Effector CD4-positive, alpha-beta T cell (primary cell): ENCODE data around the gene CRADD.

Source experiments
- DNase-seq: peaks from one replicate; pipeline ENCODE4 v3.0.0-alpha.2; 2020

The CRADD gene

DNA sequence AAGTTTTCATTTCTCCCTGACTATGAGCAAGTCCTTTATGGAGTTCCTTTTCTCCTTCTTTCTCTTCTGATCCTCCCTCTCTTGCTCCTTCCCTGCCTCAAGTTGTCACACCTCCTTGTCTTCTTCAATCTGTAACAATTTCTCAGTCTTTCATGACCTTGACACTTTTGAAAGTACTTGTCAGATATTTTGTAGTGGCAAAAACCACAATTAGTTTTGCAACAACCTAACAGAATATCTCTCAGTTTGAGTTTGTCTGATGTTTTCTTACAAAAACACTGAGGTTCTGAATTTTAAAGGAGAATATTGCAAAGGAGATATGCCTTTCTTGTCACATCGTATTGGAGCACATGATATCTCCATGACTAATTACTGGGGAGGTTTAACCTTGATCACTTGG lies 4.1 kb upstream of the CRADD start:
- no peak for DNase-seq

DNA sequence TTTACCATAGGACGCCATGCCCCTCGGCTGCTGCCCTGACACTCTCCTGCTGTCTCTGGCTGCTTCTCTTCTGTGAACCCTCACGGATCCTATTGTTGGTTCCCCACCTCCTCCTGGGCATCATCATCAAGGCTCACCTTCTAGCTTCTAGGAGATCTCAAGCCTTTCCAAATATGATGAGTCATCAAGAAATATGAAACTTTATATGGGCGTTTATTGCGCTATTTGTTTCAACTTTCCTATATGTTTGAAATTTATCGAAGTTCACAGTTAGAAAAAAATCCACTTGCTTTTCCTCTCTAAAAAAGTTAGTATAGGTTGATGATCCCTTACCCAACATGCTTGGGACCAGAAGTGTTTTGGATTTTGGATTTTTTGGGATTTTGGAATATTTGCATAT lies 2.8 kb upstream of the CRADD start:
- DNase-seq = no peak

DNA sequence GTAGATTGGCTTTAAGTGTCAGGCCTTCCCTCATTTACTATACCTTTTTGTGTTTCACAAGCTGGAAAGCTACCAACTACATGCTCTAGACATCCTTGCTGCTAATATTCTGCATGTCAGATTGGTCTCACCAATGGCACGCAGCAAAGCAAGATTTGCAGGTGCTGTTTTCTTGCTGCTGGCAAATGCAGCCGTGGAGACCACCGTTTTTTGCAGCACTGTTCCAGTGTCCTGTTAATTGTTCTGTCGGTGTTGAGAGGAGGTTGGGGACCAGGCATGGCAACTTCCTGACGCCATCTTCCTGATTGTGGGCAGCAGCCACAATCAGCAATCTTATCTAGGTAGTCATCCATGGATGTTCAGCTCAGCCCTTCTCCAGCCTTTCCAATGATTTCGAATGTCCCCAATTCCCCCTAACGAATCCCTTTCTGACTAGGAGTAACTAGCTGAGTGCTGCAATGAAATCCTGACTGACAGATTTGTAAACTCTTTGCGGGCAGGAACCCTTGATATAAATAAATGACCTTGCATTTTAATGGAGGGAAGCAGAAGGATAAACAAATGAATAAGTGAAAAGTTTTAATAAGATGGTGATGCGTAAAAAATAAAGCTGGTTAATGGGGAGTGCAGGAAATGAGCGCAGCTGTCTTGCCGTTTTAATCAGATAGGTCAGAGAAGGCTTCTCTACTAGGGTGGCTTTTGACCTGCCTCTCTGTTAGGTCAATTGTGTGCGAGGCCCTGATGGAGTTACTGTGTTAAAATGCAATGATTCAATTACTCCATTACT lies 574 bp upstream of the CRADD start:
- DNase-seq = no peak

DNA sequence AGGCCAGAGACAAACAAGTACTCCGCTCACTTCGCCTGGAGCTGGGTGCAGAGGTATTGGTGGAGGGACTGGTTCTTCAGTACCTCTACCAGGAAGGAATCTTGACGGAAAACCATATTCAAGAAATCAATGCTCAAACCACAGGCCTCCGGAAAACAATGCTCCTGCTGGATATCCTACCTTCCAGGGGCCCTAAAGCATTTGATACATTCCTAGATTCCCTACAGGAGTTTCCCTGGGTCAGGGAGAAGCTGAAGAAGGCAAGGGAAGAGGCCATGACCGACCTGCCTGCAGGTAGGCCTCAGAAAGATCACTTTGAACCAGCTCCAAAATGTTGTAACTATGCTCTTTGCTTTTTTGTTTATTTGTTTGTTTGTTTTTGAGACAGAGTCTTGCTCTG lies 1.6 kb downstream of the CRADD start:
- no peak for DNase-seq

- no peak for DNase-seq
Measured at GRCh38 chr12:93679308-93679925, 2.2 kb downstream of the CRADD start.

DNA sequence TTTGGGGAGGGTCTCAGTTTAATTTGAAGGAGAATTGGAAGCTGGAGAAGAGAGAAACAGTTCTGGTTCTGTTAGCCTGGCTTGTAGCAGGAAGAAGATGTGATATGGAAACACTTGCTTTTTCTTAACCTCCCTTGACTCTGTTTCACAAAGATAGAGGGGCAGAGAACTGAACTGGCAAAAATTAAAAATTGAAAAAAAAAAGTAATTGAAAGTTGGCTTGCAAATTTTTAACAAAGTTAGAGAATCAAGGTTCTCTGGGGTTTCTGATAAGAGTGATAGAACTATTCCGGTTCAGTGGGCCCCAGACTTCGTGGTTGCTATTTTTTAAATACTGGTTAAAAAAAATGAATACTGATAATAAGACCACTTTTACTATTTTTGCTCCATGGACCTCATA lies 2.8 kb downstream of the CRADD start:
- no peak for DNase-seq

- DNase-seq = no peak
Measured at GRCh38 chr12:93682846-93683261, 5.7 kb downstream of the CRADD start.

GRCh38 chr12:93683410-93683809 lies 6.2 kb downstream of the CRADD start:
- no peak for DNase-seq

- no peak for DNase-seq
Measured at GRCh38 chr12:93684716-93685115, 7.5 kb downstream of the CRADD start.

- DNase-seq = no peak
Measured at GRCh38 chr12:93686572-93687356, 9.6 kb downstream of the CRADD start.

DNA sequence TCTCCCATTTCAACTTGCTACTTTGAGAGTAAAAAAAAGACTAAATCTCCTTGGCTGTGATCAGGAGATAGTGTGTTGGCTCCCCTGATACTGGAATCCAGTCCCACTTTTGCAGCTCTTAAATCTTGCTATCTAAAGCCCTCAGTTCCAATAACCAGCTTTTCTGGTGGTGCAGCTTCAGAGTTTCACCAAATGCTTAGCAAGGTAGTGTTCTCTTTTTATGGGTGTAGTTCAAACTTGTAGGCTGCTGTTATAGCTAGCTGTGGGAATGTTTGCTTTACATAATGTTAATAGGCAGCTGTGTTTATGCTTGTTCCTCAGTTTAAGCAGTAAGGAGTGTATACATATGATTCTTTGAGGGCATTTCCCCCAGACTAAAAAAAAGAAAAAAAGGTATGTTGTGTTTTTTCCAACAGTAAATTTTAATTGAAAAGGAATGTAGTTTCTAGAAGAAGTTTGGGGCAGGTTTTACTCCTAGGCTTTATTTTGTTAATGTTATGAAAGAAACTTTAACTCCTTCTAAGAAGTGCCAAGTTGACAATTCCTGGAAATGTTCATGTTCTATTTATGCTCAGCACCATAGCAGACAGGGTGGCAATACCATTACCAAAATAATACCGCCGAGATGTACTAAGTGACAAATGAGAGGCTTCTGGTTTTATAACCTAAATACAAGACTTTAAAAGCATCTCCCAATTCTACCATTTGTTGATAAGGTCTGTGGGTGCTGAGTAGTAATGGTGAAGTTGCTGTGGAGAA lies 12.1 kb downstream of the CRADD start:
- DNase-seq = no peak

DNA sequence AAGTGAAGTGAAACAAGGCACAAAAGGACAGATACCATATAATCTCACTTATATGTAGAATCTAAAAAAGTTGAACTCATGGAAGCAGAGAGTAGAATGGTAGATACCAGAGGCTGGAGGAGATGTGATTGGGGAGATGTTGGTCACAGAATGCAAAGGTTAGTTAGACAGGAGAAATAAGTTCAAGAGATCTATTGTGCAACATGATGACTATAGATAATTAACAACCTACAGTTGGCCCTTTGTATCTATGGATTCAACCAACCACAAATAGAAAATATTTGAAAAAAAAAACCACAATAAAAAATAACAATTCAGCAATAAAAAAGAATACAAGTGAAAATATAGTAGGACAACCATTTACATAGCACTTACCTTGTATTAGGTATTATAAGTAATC lies 19.3 kb downstream of the CRADD start:
- DNase-seq = no peak

DNA sequence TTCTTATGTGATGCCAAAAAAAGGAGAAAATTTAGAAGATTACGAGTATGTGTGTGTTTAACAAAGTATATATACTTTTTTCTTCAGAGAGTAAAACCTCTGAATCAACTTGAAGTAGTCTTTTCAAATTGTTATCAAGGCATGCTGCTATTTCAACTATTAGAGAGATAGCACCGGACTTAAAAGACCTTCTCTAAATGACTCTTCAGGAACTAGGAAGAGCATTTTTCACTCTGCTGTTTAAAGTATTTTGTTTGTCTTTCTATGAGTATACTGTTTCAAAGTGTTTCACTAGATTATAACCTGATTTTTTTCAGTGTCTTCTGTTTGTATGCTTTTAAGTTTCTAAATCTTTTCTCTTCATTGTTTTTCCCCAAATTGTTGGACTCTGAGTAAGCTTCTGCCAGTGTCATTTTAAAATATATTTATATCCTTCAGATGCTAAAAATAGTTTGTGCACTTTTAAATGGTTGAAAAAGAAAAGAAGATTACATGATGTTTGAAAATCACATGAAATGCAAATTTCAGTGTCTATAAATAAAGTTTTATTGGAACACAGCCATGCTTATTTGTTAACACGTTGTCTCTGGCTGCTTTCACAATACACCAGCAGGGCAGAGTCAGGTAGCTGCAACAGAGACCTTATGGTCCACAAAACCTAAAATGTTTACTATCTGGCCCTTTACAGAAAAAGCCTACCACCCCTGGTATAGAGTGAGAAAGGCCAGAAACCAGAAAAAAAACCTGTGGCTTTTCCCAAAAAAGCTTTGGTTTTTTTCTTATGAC lies 21.3 kb downstream of the CRADD start:
- no peak for DNase-seq

- DNase-seq = no peak
Measured at GRCh38 chr12:93699271-93700145, 22.3 kb downstream of the CRADD start.

DNA sequence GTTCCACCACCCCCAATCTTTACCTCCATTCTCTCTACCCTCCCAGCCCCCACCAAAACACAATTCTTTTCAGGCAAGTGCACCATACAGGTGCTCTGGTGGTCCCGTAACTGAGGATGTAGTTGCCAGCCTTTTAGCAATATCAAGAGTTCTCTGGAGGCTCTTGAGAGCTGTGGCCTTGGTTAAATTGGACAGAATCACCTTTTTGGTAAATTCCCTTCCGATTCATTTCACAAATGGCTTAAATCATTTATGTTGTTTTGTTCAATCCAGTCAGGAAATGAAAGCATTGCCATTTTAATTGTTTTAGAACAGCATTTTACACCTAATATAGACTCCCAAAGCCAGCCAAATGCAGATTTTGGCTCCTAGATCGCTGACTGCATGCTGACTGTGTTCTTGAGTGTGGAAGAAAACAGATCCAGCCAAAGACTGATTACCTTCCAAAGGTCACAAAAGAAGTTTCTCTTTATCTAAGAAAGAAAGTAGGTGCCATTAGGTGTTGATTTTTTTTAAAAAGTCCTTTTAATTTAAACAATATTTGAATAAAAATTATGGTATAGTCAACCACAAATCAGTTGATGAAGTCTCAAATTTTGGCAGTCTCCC lies 25.6 kb downstream of the CRADD start:
- no peak for DNase-seq

GRCh38 chr12:93704122-93704521 lies 26.9 kb downstream of the CRADD start:
- no peak for DNase-seq

DNA sequence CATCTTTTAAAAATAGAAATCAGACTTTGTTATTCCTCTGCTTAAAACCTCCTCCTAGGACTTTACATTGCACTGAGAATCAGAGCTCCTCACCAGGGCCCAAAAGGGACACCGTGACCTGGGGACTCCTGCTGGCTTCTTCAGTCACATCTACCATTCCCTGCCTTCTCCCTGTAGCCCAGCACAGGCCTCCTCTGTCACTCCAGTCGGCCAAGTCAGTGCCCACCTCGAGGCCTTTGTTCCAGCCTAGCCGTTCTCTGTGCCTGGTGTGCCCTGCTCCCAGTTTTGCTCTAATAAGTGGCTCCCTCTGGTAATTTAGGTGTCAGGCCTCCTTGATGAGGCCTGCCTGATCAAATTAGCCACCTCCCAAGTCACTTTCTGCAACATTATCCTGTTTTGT lies 27.4 kb downstream of the CRADD start:
- DNase-seq = no peak

DNA sequence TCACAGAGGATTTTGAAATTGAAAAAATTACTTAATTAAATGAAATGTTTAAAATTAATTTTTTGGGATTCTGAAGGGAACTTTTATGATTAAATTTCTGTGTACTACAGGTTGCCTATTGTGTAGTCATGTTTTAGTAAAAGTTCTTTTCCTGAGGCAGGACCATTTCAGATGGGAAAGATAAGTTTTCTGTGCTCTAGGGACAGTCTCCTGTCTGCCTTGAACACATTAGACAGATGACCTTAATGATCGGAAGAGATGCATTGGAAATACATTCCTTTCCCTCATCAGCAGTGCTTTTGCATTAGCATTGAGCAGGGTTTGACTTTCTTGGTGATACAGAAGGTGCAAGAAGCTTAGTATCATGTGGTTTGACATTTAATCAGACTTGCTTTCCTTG lies 28.1 kb downstream of the CRADD start:
- no peak for DNase-seq

- no peak for DNase-seq
Measured at GRCh38 chr12:93706387-93706786, 29.2 kb downstream of the CRADD start.

DNA sequence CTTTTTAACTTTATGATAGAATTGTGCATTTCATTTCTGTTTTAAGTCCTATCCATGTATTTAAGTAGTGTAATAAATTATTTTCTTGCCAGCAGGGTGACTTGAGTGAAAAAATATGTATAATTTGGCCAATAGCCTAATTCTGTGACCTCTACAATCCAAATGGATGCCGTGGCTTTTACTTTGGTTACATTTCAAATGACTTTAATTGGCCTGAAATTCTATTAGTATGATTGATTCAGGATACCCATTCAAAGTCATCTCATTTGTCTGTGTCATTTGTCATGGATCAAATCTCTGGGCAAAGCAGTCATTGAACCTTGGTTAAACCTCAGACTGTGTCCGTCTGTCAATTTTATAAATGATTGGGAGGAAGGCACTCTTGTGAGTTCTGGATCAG lies 29.6 kb downstream of the CRADD start:
- no peak for DNase-seq

- DNase-seq = no peak
Measured at GRCh38 chr12:93707836-93708235, 30.7 kb downstream of the CRADD start.
